HepG2 (cell line): ENCODE results near the gene PALMD. TPM values are rescaled to one million over a fixed set of nuclear protein-coding genes. Genes with fewer than 3 reads are reported as not detected.

Experiments used
- CCDC6 ChIP-seq: sonication (generic); formaldehyde crosslinking; IDR thresholded peaks from 2 replicates; pipeline ENCODE4 v1.8.1; 2022; ENCODE audit warnings: mild to moderate bottlenecking, missing genetic modification reagents, moderate library complexity
- CEBPB ChIP-seq: IDR thresholded peaks from 2 replicates; pipeline ENCODE4 v1.6.1; 2011; ENCODE audit warnings: low read depth, low read length, improper control_type of control experiment, borderline replicate concordance
- FIP1L1 ChIP-seq: fragments of 200-400 bp; formaldehyde crosslinking; IDR thresholded peaks from 2 replicates; pipeline ENCODE4 v1.6.1; 2018; ENCODE audit warnings: low read depth, mild to moderate bottlenecking, low read length, moderate library complexity, borderline replicate concordance; ENCODE audit not compliant: insufficient read depth
- KLF11 ChIP-seq: IDR thresholded peaks from 2 replicates; pipeline ENCODE4 v1.6.1; 2016; ENCODE audit warnings: missing compliant biosample characterization
- MZF1 ChIP-seq: sonication (generic); formaldehyde crosslinking; IDR thresholded peaks from 2 replicates; pipeline ENCODE4 v1.8.1; 2023; ENCODE audit warnings: mild to moderate bottlenecking, missing genetic modification reagents, borderline replicate concordance
- NCOR1 ChIP-seq: fragments of 200-600 bp; sonication (generic); IDR thresholded peaks from 2 replicates; pipeline ENCODE4 v1.7.0; 2017; ENCODE audit warnings: antibody characterized with exemption, low read length, borderline replicate concordance
- NFRKB ChIP-seq: fragments of 450-650 bp; IDR thresholded peaks from 2 replicates; pipeline ENCODE4 v1.6.1; 2017
- PRPF4 ChIP-seq: fragments of 200-400 bp; formaldehyde crosslinking; IDR thresholded peaks from 2 replicates; pipeline ENCODE4 v1.6.1; 2016; ENCODE audit warnings: low read length, low read depth; ENCODE audit not compliant: poor library complexity, severe bottlenecking
- SNAI1 ChIP-seq: sonication (generic); formaldehyde crosslinking; IDR thresholded peaks from 2 replicates; pipeline ENCODE4 v1.5.0; 2020; ENCODE audit warnings: mild to moderate bottlenecking, missing genetic modification reagents, borderline replicate concordance
- SOX13 ChIP-seq, 3 experiments: fragments of 450-650 bp in 1 of 3; sonication (generic) in 1 of 3; formaldehyde crosslinking in 1 of 3; IDR thresholded peaks in 2 of 3; conservative IDR thresholded peaks in 1 of 3; 2 replicates each; pipeline versions ENCODE4 v1.5.0 to v1.6.1; 2016 to 2020; ENCODE audit warnings: antibody characterized with exemption in 1 of 3, mild to moderate bottlenecking in 1 of 3, missing compliant biosample characterization in 1 of 3, missing genetic modification reagents in 1 of 3, moderate library complexity in 1 of 3
- SPEN ChIP-seq: sonication (generic); formaldehyde crosslinking; IDR thresholded peaks from 2 replicates; pipeline ENCODE4 v1.5.1; 2020; ENCODE audit warnings: low read depth, mild to moderate bottlenecking, missing genetic modification reagents
- ZNF10 ChIP-seq: sonication (generic); formaldehyde crosslinking; IDR thresholded peaks from 2 replicates; pipeline ENCODE4 v1.4.0; 2020; ENCODE audit warnings: mild to moderate bottlenecking, low read depth, missing genetic modification reagents, borderline replicate concordance
- ZNF235 ChIP-seq: sonication (generic); formaldehyde crosslinking; IDR thresholded peaks from 2 replicates; pipeline ENCODE4 v1.8.1; 2023; ENCODE audit warnings: mild to moderate bottlenecking, missing genetic modification reagents, borderline replicate concordance
- ZNF3 ChIP-seq: IDR thresholded peaks from 2 replicates; pipeline ENCODE4 v1.7.0; 2017; ENCODE audit warnings: inconsistent platforms
- ZNF652 ChIP-seq: IDR thresholded peaks from 2 replicates; pipeline ENCODE4 v1.6.1; 2016; ENCODE audit warnings: low read depth, borderline replicate concordance
- ZNF747 ChIP-seq: sonication (generic); formaldehyde crosslinking; IDR thresholded peaks from 2 replicates; pipeline ENCODE4 v1.8.1; 2023; ENCODE audit warnings: missing genetic modification reagents, mild to moderate bottlenecking, borderline replicate concordance
- ZNF883 ChIP-seq: sonication (generic); formaldehyde crosslinking; IDR thresholded peaks from 2 replicates; pipeline ENCODE4 v1.5.1; 2020; ENCODE audit warnings: mild to moderate bottlenecking, missing genetic modification reagents; ENCODE audit errors: not compliant biosample characterization
- polyA plus RNA-seq, 8 experiments: library from polyadenylated mRNA; depleted of rRNA in 3 of 8; stranded (reverse) in 7 of 8; unstranded in 1 of 8; fragments of >200 nt; fragmentation: Illumina TruSeq in 4 of 8; extraction: Trizol in 4 of 8; gene quantifications; 2 replicates each; pipeline versions ENCODE4 v1.2.1 to v1.2.3, GENCODE V29; 2011 to 2016; ENCODE audit warnings: low read depth in 4 of 8, missing spikeins in 1 of 8, mixed read lengths in 1 of 8; ENCODE audit not compliant: insufficient read depth in 1 of 8
- total RNA-seq, 5 experiments: library from RNA; depleted of rRNA; stranded (reverse); fragments of >200 nt; fragmentation: Illumina TruSeq; extraction: Trizol; gene quantifications; 2 replicates each; pipeline ENCODE4 v1.2.3, GENCODE V29; 2016; ENCODE audit warnings: low read depth in 1 of 5
- TF ChIP-seq, protein P1 (sequence below): sonication (generic); formaldehyde crosslinking; IDR thresholded peaks from 2 replicates; pipeline ENCODE4 v1.4.0; 2020; ENCODE audit warnings: missing genetic modification reagents
- TF ChIP-seq, protein P2 (sequence below): sonication (generic); formaldehyde crosslinking; IDR thresholded peaks from 2 replicates; pipeline ENCODE4 v1.8.0; 2022; ENCODE audit warnings: low read depth, missing genetic modification reagents
- TF ChIP-seq, protein P3 (sequence below): IDR thresholded peaks from 2 replicates; pipeline ENCODE4 v1.6.1; 2016
- TF ChIP-seq, protein P4 (sequence below): sonication (generic); formaldehyde crosslinking; IDR thresholded peaks from 2 replicates; pipeline ENCODE4 v1.5.0; 2020; ENCODE audit warnings: mild to moderate bottlenecking, missing genetic modification reagents
- TF ChIP-seq, protein P5 (sequence below): sonication (generic); formaldehyde crosslinking; IDR thresholded peaks from 2 replicates; pipeline ENCODE4 v1.5.0; 2020; ENCODE audit warnings: missing genetic modification reagents, mild to moderate bottlenecking, borderline replicate concordance
- TF ChIP-seq, protein P6 (sequence below): sonication (generic); formaldehyde crosslinking; IDR thresholded peaks from 2 replicates; pipeline ENCODE4 v1.4.0; 2020; ENCODE audit warnings: missing genetic modification reagents, low read depth, mild to moderate bottlenecking, borderline replicate concordance

The PALMD gene
- total and polyA plus RNA-seq, 2 of the 13 experiments (the other 11 are each of a cell fraction or from before 2014, with no cell fraction given) = 5.5 to 31.1 TPM

DNA sequence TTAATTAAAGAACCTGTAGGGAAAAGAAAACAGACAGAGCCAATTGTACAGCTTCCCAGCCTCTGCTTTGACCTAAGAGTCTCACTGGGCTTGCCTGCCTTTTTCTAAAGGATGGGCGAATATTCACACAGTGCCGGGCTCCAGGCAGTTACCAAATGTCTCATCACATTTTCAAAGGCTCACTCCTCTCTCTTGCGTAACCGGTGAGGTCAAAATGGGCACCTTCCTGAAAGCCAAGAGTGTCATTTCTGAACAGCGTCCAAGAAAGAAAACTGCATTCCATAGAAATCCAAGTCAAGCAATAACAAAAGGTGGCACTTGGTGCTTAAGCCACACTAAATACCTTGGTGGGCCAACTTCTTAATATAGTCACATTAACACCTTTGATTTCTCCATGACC, 710 bp upstream of the PALMD start (continued):
- TF ChIP-seq CEBPB (peak; percentile 96), ZNF652 (CRISPR knock-in tag) (no peak), ZNF747 (no peak), ZNF883 (no peak), CCDC6 (CRISPR knock-in tag) (no peak), ZNF235 (CRISPR knock-in tag) (no peak), SOX13 (IDR thresholded peaks at IDR 0.05) (no peak), SOX13 (CRISPR knock-in tag; conservative IDR thresholded peaks at IDR 0.05 in 1 of 2, IDR thresholded peaks at IDR 0.05 in 1 of 2) (peak in 1 of 2 experiments; percentile 34; a peak in 1 of 4 replicates), KLF11 (CRISPR knock-in tag) (no peak), SPEN (CRISPR knock-in tag) (no peak), PRPF4 (no peak), ZNF10 (CRISPR knock-in tag) (no peak), NCOR1 (0 out of 2 replicates have a peak, but pooled peaks have one; percentile 3), NFRKB (no peak), ZNF3 (CRISPR knock-in tag) (no peak), FIP1L1 (no peak), MZF1 (no peak), SNAI1 (CRISPR knock-in tag) (no peak)
- TF ChIP-seq, protein P1, sequence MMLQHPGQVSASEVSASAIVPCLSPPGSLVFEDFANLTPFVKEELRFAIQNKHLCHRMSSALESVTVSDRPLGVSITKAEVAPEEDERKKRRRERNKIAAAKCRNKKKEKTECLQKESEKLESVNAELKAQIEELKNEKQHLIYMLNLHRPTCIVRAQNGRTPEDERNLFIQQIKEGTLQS (CRISPR knock-in tag) = 0 out of 2 replicates have a peak, but pooled peaks have one; percentile 16
- TF ChIP-seq, protein P2, sequence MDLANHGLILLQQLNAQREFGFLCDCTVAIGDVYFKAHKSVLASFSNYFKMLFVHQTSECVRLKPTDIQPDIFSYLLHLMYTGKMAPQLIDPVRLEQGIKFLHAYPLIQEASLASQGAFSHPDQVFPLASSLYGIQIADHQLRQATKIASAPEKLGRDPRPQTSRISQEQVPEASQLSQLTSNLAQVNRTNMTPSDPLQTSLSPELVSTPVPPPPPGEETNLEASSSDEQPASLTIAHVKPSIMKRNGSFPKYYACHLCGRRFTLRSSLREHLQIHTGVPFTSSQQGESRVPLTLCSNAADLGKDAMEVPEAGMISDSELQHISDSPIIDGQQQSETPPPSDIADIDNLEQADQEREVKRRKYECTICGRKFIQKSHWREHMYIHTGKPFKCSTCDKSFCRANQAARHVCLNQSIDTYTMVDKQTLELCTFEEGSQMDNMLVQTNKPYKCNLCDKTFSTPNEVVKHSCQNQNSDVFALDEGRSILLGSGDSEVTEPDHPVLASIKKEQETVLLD (CRISPR knock-in tag) = no peak
- TF ChIP-seq, protein P3, sequence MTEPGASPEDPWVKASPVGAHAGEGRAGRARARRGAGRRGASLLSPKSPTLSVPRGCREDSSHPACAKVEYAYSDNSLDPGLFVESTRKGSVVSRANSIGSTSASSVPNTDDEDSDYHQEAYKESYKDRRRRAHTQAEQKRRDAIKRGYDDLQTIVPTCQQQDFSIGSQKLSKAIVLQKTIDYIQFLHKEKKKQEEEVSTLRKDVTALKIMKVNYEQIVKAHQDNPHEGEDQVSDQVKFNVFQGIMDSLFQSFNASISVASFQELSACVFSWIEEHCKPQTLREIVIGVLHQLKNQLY = no peak
- TF ChIP-seq, protein P4, sequence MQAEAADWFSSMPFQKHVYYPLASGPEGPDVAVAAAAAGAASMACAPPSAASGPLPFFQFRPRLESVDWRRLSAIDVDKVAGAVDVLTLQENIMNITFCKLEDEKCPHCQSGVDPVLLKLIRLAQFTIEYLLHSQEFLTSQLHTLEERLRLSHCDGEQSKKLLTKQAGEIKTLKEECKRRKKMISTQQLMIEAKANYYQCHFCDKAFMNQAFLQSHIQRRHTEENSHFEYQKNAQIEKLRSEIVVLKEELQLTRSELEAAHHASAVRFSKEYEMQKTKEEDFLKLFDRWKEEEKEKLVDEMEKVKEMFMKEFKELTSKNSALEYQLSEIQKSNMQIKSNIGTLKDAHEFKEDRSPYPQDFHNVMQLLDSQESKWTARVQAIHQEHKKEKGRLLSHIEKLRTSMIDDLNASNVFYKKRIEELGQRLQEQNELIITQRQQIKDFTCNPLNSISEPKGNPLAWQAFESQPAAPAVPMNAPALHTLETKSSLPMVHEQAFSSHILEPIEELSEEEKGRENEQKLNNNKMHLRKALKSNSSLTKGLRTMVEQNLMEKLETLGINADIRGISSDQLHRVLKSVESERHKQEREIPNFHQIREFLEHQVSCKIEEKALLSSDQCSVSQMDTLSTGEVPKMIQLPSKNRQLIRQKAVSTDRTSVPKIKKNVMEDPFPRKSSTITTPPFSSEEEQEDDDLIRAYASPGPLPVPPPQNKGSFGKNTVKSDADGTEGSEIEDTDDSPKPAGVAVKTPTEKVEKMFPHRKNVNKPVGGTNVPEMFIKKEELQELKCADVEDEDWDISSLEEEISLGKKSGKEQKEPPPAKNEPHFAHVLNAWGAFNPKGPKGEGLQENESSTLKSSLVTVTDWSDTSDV (CRISPR knock-in tag) = no peak
- TF ChIP-seq, protein P5, sequence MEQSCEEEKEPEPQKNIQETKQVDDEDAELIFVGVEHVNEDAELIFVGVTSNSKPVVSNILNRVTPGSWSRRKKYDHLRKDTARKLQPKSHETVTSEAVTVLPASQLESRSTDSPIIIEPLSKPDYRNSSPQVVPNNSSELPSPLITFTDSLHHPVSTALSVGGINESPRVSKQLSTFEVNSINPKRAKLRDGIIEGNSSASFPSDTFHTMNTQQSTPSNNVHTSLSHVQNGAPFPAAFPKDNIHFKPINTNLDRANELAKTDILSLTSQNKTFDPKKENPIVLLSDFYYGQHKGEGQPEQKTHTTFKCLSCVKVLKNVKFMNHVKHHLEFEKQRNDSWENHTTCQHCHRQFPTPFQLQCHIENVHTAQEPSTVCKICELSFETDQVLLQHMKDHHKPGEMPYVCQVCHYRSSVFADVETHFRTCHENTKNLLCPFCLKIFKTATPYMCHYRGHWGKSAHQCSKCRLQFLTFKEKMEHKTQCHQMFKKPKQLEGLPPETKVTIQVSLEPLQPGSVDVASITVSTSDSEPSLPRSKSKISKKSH (CRISPR knock-in tag) = no peak
- TF ChIP-seq, protein P6, sequence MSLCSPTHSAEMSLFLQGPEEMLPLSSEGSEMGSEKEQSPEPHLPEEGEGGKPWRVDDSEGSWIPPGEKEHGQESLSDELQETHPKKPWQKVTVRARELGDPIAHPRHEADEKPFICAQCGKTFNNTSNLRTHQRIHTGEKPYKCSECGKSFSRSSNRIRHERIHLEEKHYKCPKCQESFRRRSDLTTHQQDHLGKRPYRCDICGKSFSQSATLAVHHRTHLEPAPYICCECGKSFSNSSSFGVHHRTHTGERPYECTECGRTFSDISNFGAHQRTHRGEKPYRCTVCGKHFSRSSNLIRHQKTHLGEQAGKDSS (CRISPR knock-in tag) = no peak
